GM21526 (cell line): ENCODE results near the gene RNU1-1.
"Not testable (repeated sequence)": the region's sequence is repeated elsewhere in the genome, so short reads cannot be mapped to it uniquely, and the experiment has no call there.

Experiments used
- ATAC-seq: cut with Tn5 transposase; IDR thresholded peaks from one replicate; pipeline ENCODE4 v1.9.1; 2021; ENCODE audit warnings: moderate library complexity; ENCODE audit not compliant: unreplicated experiment, low FRiP score

RNU1-1 gene

DNA sequence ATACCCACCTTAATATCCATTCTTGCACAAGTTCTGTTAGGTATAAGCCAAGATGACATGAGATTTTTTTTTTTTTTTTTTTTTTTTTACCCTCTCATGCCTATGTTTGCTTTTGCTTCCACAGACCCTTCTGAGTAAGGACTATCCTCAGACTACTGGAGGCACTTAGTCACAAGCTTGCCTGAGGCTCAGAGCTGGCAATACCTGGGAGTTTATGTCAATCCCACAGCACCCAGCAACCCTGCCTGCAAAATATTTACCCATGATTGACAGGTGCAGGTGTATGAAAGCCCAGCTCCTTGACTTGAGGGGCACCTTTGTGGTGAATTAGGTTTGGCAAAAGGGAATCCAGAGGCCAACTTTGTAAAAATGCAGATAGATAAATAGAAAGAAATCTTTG is 11.7 kb upstream of the RNU1-1 start:
- not testable (repeated sequence) for ATAC-seq

DNA sequence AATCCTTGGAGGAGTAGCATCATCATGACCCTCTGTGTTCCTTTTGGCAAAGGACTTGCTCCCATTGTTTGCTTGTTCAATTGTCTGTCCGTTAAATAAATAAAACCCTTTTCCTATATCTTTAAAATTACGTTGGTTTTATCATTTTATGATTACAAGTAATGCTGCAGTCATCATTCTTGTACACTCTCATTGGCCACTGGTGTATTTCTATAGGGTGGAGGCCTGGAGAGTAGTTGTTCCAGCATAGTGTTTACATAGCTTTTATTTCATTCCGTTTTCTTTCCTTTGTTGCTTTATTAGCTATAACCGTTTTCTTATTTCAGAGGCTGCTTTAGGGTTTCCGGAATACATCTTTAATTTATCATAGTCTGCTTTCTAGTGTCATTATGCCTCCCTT is 7.6 kb upstream of the RNU1-1 start:
- not testable (repeated sequence) for ATAC-seq

- ATAC-seq: no peak
Observed at GRCh38 chr1:16521288-16521583, 7.2 kb upstream of the RNU1-1 start.

- not testable (repeated sequence) for ATAC-seq
Observed at GRCh38 chr1:16520435-16521287, 6.6 kb upstream of the RNU1-1 start.

DNA sequence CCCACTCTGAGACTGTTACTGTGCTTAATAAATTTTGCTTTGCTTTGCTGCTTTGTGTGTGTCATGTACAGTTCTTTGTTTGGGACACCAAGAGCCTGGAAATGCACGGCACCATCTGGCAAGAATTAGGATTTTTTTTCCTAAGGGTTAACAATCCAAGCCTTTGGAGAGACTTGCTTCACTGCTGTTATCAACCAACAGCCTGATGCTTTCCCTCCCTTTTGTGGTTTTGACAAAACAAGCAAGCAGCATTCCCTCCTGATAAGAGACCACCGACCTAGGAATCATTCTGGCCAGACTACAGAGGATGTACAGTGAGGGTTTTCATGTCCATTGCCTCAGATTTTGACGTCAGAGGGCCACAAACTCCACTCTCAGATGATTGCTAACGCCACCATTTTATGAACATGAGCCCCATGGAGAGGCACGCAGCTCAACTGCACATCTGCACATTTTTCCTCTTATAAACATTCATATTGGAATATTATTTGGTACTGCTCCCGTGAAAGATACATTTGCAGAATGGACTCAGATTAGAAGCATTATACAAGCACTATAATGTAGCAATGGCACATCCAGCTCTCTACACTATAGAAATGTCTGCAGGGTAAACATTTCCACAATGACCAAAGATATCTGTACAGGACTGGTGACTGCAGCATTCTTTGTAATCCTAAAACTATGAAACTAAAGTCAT is 5.3 kb upstream of the RNU1-1 start:
- not testable (repeated sequence) for ATAC-seq

DNA sequence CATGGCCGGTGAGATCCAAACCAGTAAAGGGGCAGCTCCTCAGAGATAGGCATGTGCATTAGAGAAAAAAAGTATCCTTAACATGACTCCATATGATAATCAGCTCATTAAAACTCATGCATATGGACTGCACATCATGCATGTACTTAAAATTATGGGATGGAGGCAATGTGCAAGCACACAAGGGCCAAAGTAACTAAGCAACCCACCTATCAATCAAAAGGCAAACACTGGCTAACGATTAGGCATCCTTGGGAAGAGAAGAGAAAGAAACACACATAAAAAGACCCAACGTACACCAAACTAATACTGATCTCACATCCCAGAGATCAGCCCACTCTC is 4.8 kb upstream of the RNU1-1 start:
- not testable (repeated sequence) for ATAC-seq

DNA sequence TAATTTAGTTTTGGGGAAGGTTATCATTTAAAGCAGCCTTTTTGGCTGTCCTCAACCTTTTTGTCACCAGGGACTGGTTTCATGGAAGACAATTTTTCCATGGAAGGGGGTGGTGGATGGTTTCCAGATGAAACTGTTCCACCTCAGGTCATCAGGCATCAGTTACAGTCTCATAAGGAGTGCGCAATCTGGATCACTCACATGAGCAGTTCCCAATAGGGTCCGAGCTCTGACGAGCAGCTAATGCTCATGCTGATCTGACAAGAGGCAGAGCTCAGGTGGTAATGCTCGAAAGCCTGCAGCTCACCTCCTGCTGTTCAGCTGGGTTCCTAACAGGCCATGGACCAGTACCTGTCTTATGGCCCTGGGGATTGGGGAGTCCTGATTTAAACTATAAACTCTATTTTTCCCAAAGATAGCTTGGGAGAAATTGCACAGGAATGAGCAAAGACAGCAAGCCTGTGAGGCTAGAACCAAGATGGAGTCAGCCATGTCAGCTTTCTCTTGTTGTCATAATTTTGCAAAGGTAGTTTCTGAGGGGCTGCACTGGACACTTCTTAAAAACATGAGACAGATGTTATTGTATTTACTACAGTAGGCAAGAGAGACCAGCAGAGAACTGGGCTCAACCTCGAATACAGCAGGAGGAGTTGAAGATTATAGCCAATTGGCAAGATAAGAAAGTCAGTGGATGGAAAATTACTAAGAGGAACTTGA is 2.8 kb upstream of the RNU1-1 start:
- not testable (repeated sequence) for ATAC-seq

DNA sequence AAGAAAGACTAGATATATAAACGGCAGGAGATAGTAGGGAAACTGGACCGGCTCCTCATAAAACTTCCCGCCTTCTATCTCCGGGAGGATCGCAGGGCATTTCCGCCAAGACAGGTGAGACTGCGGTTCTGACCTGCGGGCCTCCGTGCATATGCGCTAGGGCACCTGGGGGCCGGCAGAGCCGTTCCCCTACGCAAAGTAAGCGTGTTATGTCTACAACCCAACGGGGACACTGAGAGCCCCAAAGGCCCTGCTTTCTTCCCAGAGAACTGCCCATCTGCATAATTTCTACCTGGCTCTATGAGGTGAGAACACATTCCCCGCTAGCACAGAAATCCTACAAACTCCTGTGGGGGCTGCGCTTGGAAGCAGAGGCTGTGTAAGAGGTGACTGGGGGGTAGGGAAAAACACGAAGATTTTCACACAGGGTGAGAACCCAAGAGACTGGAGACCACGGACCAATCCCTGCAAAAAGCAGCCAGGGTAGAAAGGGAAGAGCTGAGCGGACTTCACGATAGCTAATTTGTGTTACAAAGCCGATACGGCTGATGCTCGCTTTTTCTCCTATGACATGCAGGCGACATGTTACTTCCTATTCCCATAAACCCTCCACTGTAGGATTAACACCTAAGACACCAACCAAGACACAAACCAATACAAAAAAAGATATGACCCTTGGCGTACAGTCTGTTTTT is 526 bp downstream of the RNU1-1 start:
- ATAC-seq: peak; percentile 97

DNA sequence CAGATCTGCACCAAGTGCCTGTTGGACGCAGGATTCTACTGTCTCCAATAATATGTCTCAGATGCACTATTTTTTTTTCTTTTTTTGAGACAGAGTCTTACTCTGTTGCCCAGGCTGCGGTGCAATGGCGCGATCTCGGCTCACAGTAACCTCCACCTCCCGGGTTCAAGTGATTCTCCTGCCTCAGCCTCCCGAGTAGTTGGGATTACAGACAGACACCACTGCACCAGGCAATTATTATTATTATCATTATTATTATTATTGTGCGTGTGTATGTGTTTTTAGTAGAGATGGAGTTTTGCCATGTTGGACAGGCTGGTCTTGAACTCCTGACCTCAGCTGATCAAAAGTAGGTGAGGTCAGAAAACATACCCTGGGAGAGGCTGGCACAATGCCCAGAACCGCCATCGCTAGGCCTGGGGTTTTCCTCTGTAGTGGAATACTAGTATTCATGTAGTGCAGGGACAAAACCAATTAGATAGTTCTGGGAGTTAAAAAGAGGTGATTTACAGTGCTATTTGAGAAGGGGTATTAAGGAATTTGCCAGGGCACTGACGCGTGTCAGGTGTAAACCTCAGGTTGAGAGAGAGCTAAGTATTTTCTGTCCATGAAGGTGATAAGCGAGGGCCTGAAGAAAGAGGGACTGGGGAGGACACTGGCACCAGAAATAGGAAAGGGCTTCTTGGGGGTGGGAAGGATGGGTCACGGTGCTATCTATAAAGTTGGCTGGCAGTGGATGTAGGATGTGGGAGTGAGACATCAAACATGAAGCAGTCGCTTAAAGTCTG is 1.3 kb downstream of the RNU1-1 start:
- ATAC-seq: not testable (repeated sequence)

- ATAC-seq: not testable (repeated sequence)
Observed at GRCh38 chr1:16511926-16512325, 2.2 kb downstream of the RNU1-1 start.

DNA sequence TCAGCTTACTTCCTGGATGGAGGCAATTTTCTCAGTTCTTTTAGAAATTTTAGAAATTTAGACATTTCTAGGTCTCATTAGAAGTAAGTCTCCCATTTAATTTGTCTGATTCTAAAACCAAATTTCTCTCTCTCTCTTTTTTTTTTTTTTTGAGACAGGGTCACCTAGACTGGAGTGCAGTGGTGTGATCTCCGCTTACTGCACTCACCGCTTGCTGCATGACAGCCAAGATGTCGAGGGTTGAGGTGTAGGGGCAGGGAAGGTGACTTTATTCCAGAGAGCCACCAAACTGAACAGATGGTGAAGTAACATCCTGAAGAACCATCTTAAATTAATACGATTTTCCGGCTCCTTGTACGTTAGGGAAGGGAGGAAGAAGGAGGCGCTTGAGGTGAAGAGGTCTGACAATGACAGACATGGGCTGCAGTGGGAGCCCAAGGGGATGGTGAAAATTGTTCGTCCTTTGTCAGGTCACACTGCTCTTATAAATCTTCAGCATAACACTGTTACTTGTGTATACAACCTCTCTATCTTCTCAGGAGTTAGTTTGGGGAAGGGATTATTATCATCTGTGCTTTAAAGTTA is 5.1 kb downstream of the RNU1-1 start:
- ATAC-seq: not testable (repeated sequence)

GRCh38 chr1:16506364-16507136 is 7.5 kb downstream of the RNU1-1 start:
- ATAC-seq: not testable (repeated sequence)

GRCh38 chr1:16505870-16506269 is 8.2 kb downstream of the RNU1-1 start:
- not testable (repeated sequence) for ATAC-seq

DNA sequence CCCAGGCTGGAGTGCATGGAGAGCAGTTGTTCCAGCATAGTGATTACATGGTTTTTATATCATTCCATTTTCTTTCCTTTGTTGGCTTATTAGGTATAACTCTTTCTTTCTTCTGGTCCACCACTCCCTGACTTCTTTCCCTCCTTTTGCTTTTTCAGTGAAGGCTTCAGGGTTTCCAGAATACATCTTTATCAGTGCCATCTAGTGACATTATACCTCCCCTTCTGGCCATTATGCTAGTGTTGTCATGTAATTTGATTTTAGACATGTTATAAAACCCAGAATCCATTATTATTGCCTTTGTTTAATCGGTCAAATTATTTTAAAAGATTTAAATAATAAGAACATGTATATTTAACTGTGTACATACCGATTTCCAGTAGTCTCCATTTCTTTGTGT is 10.6 kb downstream of the RNU1-1 start:
- no peak for ATAC-seq

GRCh38 chr1:16501446-16501845 is 12.6 kb downstream of the RNU1-1 start:
- ATAC-seq: not testable (repeated sequence)

DNA sequence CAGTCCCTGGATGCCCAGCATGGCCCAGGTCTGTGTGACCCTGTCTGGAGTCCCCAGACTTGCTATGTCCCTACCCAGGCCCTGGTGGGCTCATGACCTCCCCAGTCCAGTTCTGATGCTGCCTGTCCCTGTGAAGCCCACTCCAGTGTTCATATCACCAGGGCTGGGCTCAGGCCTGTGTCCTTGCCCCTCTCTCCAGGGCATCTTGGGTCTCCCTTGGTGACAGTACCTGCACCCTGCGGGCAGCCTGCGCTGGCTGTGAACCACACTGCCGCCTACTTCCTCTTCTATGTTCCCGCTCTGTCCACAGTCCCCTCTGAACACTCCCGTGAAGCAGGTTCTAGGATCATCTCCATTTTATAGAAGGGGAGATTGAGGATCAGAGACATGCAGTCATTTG is 13.1 kb downstream of the RNU1-1 start:
- not testable (repeated sequence) for ATAC-seq

- ATAC-seq: not testable (repeated sequence)
Observed at GRCh38 chr1:16500466-16500865, 13.6 kb downstream of the RNU1-1 start.

DNA sequence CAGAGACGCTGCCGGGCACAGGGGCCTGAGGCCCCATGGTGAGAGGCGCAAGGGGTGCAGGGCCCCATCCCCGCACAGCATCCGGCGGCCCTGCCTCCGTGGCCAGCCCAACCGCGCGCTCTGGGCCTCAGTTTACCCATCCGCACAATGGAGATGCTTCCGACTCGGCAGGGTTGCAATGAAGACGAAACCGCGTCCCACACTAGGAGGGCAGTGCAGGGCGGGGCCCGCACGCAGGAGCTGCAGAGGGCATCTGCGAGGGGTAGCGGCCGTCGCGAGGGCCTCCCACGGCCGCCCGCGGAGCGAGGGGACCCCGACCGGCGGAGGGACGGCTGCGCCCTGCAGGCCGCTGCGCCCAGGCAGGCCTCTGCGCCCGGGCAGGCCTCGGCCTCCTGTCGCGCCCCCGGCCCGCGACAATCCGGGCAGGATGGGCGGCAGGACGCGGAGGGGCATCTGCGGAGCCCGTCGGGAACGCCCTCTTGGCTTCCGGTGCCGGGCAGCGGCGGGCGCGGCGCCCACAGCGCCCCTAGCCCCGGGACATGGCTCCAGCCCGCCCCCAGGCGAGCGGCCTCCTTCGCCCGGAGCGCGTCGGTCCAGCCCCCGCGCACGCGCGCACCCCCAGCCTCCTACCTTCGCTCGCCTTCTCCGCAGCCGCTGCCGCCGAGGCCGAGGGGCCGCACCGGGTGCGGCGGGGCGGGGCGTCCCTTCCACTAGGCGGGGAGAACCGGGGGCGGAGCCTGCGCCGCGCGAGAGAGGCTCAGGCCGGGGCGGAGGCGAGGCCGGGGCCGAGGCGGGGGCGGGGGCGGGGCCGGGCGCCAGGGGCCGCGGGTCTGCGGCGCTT is 15.3 kb downstream of the RNU1-1 start:
- peak; percentile 74 for ATAC-seq
